Activated CD8-positive, alpha-beta T cell treated with anti-CD3 and anti-CD28 coated beads, Interleukin-2, amount 10 ng/mL, durations not matched to agents 7 days and 5 days (primary cell): ENCODE results near the gene MAD1L1. TPM values are rescaled to one million over a fixed set of nuclear protein-coding genes. Genes with fewer than 3 reads are reported as not detected.
A peak's percentile ranks its signal among the peaks of the same experiment; 100 is the strongest.

Experiments used
- ATAC-seq: fragments of 150-1000 bp; cut with Tn5 transposase; one replicate; pipeline ENCODE4 v1.10.0; 2021; ENCODE audit warnings: moderate library complexity
- CTCF ChIA-PET: fragments of 350-600 bp; sonication (Branson Sonifier 250); formaldehyde crosslinking; loops from one replicate; lab custom pipeline; 2021; ENCODE audit warnings: antibody characterized with exemption; lab: Charles Lee
- POLR2A ChIA-PET: fragments of 350-600 bp; sonication (Branson Sonifier 250); formaldehyde crosslinking; loops from one replicate; lab custom pipeline; 2021; ENCODE audit warnings: antibody characterized with exemption; lab: Charles Lee
- DNase-seq: peaks from one replicate; pipeline ENCODE4 v3.0.0-alpha.2; 2020
- H3K27ac Mint-ChIP-seq: one replicate; pipeline ENCODE4 v1.8.0; 2021; ENCODE audit warnings: mild to moderate bottlenecking, mixed read lengths
- H3K27me3 Mint-ChIP-seq: one replicate; pipeline ENCODE4 v1.8.0; 2021; ENCODE audit warnings: low read depth, mixed read lengths
- H3K36me3 Mint-ChIP-seq: one replicate; pipeline ENCODE4 v1.8.0; 2021; ENCODE audit warnings: low read depth, mixed read lengths
- H3K4me1 Mint-ChIP-seq: one replicate; pipeline ENCODE4 v1.8.0; 2021; ENCODE audit warnings: low read depth, mixed read lengths
- H3K4me3 Mint-ChIP-seq: one replicate; pipeline ENCODE4 v1.8.0; 2021; ENCODE audit warnings: mild to moderate bottlenecking, mixed read lengths
- H3K9me3 Mint-ChIP-seq: one replicate; pipeline ENCODE4 v1.8.0; 2022; ENCODE audit warnings: mixed read lengths; ENCODE audit not compliant: insufficient read depth
- total RNA-seq, 2 experiments: library from RNA; stranded (reverse); gene quantifications; one replicate each; pipeline ENCODE4 v1.2.3, GENCODE V29; 2021

Gene MAD1L1
- total RNA-seq, 2 experiments from 2014 or later: 79.8 to 82.7 TPM

DNA sequence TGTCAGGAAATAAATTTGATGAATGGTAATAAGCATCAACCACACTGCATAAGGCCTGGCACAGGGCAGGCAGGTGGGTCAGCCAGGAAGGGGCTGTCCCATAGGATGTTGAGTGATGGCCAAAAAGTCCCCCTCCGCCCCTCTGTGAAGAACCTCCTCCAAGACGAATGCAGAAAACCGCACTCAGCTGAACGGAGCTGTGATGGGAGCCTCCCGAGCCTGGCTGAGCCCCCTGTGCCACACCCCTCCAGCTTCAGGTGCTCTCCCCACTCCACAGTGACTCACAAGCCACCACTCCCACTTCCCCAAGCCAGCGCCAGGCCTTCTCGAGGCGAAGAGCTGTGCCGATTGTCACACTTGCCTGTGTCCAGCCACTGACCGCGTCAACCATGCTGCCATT is 184.2 kb downstream of the MAD1L1 start:
- peaks cover 17% of the 10 kb centered on the region for H3K4me1 Mint-ChIP-seq

GRCh38 chr7:2048006-2048405 is 184.7 kb downstream of the MAD1L1 start:
- POLR2A ChIA-PET: no interaction called here
- ATAC-seq (no peak), DNase-seq (no peak)
- Mint-ChIP-seq H3K4me3 (no peak overlapping the region), H3K27me3 (no peaks in the 10 kb centered on the region), H3K9me3 (no peaks in the 10 kb centered on the region), H3K27ac (no peak overlapping the region), H3K4me1 (peaks cover 17% of the 10 kb centered on the region), H3K36me3 (peaks cover 3% of the 10 kb centered on the region)
- CTCF ChIA-PET: no interaction called here

More for the DNA sequence above, 184.2 kb downstream of the MAD1L1 start:
- Mint-ChIP-seq H3K27me3 (no peaks in the 10 kb centered on the region), H3K9me3 (no peaks in the 10 kb centered on the region), H3K4me3 (no peak overlapping the region), H3K27ac (no peak overlapping the region), H3K36me3 (no peaks in the 10 kb centered on the region)
- ATAC-seq (no peak), DNase-seq (no peak)
- POLR2A ChIA-PET: no interaction called here
- CTCF ChIA-PET: no interaction called here

GRCh38 chr7:2046581-2047565 is 185.9 kb downstream of the MAD1L1 start:
- no peak for ATAC-seq
- peaks cover 17% of the 10 kb centered on the region for H3K4me1 Mint-ChIP-seq
- no peaks in the 10 kb centered on the region for H3K9me3 Mint-ChIP-seq
- DNase-seq: no peak
- POLR2A ChIA-PET: no interaction called here
- H3K27ac Mint-ChIP-seq: no peak overlapping the region
- CTCF ChIA-PET: no interaction called here
- no peaks in the 10 kb centered on the region for H3K27me3 Mint-ChIP-seq
- no peak overlapping the region for H3K4me3 Mint-ChIP-seq
- H3K36me3 Mint-ChIP-seq: peaks cover 11% of the 10 kb centered on the region

DNA sequence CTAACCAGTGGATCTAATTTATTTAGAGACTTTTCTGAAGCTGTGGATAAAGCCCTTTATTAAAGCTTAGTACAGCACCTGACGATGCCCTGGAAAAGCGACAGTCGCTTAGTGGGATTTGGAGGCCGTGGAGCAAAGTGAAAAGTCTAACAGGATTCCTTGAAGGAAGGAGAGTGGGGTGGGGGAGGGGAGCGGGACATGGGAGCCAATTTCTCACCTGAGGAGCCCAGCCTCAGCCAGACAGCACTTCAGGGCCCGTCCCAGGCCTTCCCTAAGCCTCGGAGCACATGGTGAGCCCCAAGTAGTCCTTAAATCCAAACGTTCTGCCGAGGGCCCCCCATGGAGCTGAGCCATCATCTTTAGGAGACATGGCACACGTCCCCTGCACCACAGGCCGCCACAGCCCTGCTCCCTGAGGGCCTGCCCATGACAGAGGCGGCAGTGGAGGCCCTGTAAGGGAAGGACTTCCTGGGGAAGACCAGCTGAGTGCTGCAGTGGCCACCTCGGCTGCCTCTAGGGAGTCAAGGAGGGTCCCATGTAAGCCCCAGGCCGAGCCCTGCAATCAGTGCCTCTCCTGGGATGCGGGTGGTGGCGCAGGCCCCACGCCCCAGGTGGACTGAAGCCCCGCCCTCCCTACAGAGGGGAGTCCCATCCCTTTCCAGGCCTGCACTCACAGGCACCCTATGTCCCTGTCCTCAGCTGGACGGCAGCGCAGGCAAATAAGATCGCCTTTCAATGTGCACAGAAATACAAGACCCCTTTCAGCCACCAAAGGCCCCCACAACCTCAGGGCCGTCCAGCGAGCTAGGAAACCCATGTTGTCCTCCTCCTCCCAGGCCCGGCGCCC is 187.0 kb downstream of the MAD1L1 start:
- no peaks in the 10 kb centered on the region for H3K27me3 Mint-ChIP-seq
- ATAC-seq: no peak
- no peak for DNase-seq
- no peak overlapping the region for H3K4me3 Mint-ChIP-seq
- ChIA-PET POLR2A (no interaction called here), CTCF (no interaction called here)
- H3K36me3 Mint-ChIP-seq: peaks cover 15% of the 10 kb centered on the region
- peaks cover 20% of the 10 kb centered on the region for H3K4me1 Mint-ChIP-seq
- no peaks in the 10 kb centered on the region for H3K9me3 Mint-ChIP-seq
- H3K27ac Mint-ChIP-seq: no peak overlapping the region

- Mint-ChIP-seq H3K4me1 (peaks cover 21% of the 10 kb centered on the region), H3K36me3 (peaks cover 15% of the 10 kb centered on the region), H3K27me3 (no peaks in the 10 kb centered on the region), H3K27ac (no peak overlapping the region), H3K9me3 (no peaks in the 10 kb centered on the region), H3K4me3 (no peak overlapping the region)
- ATAC-seq (no peak), DNase-seq (no peak)
- POLR2A ChIA-PET: no interaction called here
- CTCF ChIA-PET: no interaction called here
Observed at GRCh38 chr7:2044883-2045471, 187.8 kb downstream of the MAD1L1 start.

DNA sequence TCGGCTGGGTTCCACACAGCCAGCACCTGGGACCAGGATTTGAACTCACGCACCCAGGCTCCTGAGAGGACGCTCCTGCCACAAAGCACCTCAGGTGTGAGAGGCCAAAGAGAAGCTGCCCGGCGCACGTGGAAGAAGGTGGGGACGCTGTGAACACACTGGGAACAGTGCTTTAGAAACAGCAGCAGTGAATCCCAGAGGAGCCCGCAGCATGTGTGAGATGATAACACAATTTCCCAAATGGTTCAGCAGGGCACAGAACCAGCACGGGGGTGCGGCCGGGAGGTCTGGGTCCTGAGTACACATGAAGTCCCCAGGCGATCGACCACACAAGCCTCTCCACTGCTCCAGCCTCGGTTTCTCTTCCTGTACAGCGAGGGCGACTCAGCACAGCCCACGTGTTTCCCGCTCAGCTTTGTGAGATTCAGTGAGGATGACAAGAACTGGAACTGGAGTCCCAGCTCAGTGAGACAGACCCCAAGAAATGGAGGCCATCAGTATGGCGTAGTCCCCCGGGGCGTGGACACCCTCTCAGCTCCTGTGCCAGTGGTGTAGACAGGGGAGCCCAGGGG is 188.3 kb downstream of the MAD1L1 start:
- Mint-ChIP-seq H3K4me3 (no peak overlapping the region), H3K27ac (no peak overlapping the region), H3K4me1 (peaks cover 24% of the 10 kb centered on the region), H3K27me3 (no peaks in the 10 kb centered on the region), H3K36me3 (peaks cover 19% of the 10 kb centered on the region), H3K9me3 (no peaks in the 10 kb centered on the region)
- CTCF ChIA-PET: no interaction called here
- DNase-seq: no peak
- POLR2A ChIA-PET: no interaction called here
- ATAC-seq: no peak

- POLR2A ChIA-PET: no interaction called here
- H3K4me1 Mint-ChIP-seq: peaks cover 31% of the 10 kb centered on the region
- no peak overlapping the region for H3K27ac Mint-ChIP-seq
- H3K27me3 Mint-ChIP-seq: no peaks in the 10 kb centered on the region
- CTCF ChIA-PET: no interaction called here
- H3K9me3 Mint-ChIP-seq: no peaks in the 10 kb centered on the region
- ATAC-seq (no peak), DNase-seq (no peak)
- H3K4me3 Mint-ChIP-seq: no peak overlapping the region
- peaks cover 20% of the 10 kb centered on the region for H3K36me3 Mint-ChIP-seq
Observed at GRCh38 chr7:2043316-2044039, 189.3 kb downstream of the MAD1L1 start.

DNA sequence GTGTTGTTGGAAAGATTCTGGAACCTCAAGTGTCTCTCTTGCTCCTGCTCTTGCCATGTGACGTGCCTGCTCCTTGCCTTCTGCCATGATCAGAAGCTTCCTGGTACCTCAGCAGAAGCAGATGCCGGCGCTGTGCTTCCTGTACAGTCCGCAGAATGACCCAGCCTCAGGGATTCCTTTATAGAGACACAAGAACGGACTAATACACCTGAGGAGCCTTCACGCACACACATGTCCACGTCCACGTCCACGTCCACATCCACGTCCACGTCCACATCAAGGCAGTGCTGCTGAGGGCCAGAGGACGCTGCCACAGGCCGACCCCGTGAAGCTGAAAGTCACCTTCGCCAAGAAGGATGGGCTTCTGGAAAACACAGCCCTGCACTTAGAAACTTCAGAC is 190.1 kb downstream of the MAD1L1 start:
- ATAC-seq: no peak
- peaks cover 20% of the 10 kb centered on the region for H3K36me3 Mint-ChIP-seq
- peaks cover 39% of the 10 kb centered on the region for H3K4me1 Mint-ChIP-seq
- ChIA-PET POLR2A (no interaction called here), CTCF (no interaction called here)
- no peak overlapping the region for H3K27ac Mint-ChIP-seq
- H3K4me3 Mint-ChIP-seq: no peak overlapping the region
- DNase-seq: no peak
- H3K9me3 Mint-ChIP-seq: no peaks in the 10 kb centered on the region
- no peaks in the 10 kb centered on the region for H3K27me3 Mint-ChIP-seq

DNA sequence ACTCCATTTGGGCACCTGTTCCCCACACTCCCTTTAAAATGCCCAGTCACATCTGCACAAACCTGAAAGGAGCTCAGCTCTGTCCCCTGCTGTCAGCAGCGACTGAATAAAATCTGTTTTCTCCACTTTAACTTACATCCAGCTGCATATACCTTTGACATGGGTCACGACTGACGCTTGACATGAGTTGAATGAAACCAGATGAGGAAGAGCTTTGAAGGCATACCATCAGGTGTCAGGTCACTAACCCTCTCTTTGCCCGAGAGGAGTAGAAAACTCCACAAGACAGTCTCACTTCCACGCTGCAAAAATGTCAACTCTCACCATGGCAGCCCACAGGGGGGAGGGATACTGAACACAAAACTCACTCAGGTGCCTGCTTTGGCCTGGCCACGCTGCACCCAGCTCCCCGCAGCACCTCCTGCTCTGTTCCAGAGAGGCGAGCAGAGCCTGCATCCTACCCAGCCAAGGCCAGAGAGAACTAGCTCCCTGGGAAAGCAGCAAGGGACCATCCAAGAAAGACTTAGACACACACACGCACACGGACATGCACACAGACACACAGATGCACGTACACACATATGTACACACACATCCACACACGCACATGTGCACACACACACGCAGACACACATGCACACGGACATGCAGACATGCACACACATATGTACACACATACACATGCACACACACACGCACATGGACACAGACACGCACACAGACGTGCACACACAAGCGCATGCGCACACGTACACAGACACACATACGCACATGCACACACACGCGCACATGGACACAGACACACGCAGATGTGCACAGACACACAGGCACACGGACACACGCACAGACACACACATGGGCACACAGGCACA is 191.0 kb downstream of the MAD1L1 start:
- Mint-ChIP-seq H3K9me3 (no peaks in the 10 kb centered on the region), H3K27me3 (no peaks in the 10 kb centered on the region), H3K27ac (no peak overlapping the region), H3K36me3 (peaks cover 20% of the 10 kb centered on the region), H3K4me3 (no peak overlapping the region), H3K4me1 (peaks cover 48% of the 10 kb centered on the region)
- ChIA-PET POLR2A (no interaction called here), CTCF (no interaction called here)
- DNase-seq (no peak), ATAC-seq (no peak)

DNA sequence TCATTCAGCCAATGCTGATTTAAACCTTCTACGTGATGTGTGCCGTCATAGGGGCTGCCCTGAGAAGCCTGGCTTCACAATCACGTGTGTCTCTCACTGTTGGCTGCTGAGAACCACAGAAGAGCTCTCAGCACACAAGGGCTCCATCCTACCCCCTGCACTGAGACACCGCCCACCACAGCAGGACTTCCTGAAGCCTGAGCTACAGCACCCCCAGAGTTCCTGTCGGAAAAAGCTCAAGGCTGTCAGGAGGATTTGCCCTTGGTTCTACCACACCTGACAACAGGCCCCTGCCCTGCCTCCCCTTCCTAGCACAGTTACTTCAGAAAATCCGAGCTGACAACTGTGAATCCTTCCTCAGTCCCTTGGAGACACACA is 191.9 kb downstream of the MAD1L1 start:
- ATAC-seq (peak; percentile 28), DNase-seq (peak; percentile 52)
- Mint-ChIP-seq H3K4me3 (no peak overlapping the region), H3K4me1 (peaks cover 50% of the 10 kb centered on the region), H3K36me3 (peaks cover 20% of the 10 kb centered on the region), H3K9me3 (no peaks in the 10 kb centered on the region), H3K27me3 (no peaks in the 10 kb centered on the region), H3K27ac (no peak overlapping the region)
- POLR2A ChIA-PET: no interaction called here
- CTCF ChIA-PET: interaction anchor here (1.4 kb wide), 1 partner anchor 10 kb away, joined by 4 read pairs; no protein-coding TSS in a partner anchor
